A549 (cell line): ENCODE data around the gene PRR19.
"Not testable (repeated sequence)": the region's sequence is repeated elsewhere in the genome, so short reads cannot be mapped to it uniquely, and the experiment has no call there.

Experiments used
- CEBPB ChIP-seq, 2 experiments: fragments of >200 bp in 1 of 2; sonication (Bioruptor Twin) in 1 of 2; formaldehyde crosslinking in 1 of 2; IDR thresholded peaks; 2 replicates each; pipeline ENCODE4 v1.6.1; 2012 to 2016
- EHMT2 ChIP-seq: fragments of 200-600 bp; sonication (generic); IDR thresholded peaks from 2 replicates; pipeline ENCODE4 v1.6.1; 2016; ENCODE audit warnings: antibody characterized with exemption, low read depth, mild to moderate bottlenecking, moderate library complexity
- EP300 ChIP-seq, 2 experiments: fragments of >200 bp; sonication (Bioruptor Twin); formaldehyde crosslinking; IDR thresholded peaks; 2 replicates in 1 of 2; 3 replicates in 1 of 2; pipeline ENCODE4 v1.6.1; 2016 to 2017
- FOSL2 ChIP-seq, 2 experiments: fragments of 450-650 bp in 1 of 2; fragments of >200 bp in 1 of 2; sonication (Bioruptor Twin) in 1 of 2; formaldehyde crosslinking; IDR thresholded peaks; 2 replicates each; pipeline versions ENCODE4 v1.5.0 to v1.6.1; 2016 to 2020; ENCODE audit warnings: mild to moderate bottlenecking in 1 of 2, moderate library complexity in 1 of 2
- HOXB5 ChIP-seq: fragments of 250-450 bp; sonication (Bioruptor Pico); IDR thresholded peaks from 2 replicates; pipeline ENCODE4 v1.5.0; 2020; ENCODE audit warnings: mild to moderate bottlenecking, moderate library complexity
- MAX ChIP-seq: IDR thresholded peaks from 2 replicates; pipeline ENCODE4 v1.6.1; 2012
- MYC ChIP-seq: IDR thresholded peaks from 2 replicates; pipeline ENCODE4 v1.6.1; 2012; ENCODE audit warnings: mild to moderate bottlenecking, inconsistent platforms, low read length, improper control_type of control experiment, borderline replicate concordance
- NR3C1 ChIP-seq: fragments of >200 bp; sonication (Bioruptor Twin); formaldehyde crosslinking; IDR thresholded peaks from 3 replicates; pipeline ENCODE4 v1.6.1; 2017
- POLR2A ChIP-seq: IDR thresholded peaks from 2 replicates; pipeline ENCODE4 v1.6.1; 2012; ENCODE audit warnings: mild to moderate bottlenecking, low read length
- RAD21 ChIP-seq, 2 experiments: fragments of >200 bp in 1 of 2; sonication (Bioruptor Twin) in 1 of 2; formaldehyde crosslinking in 1 of 2; IDR thresholded peaks in 1 of 2; conservative IDR thresholded peaks in 1 of 2; 2 replicates in 1 of 2; 3 replicates in 1 of 2; pipeline ENCODE4 v1.6.1; 2012 to 2018; ENCODE audit warnings: inconsistent platforms in 1 of 2
- REST ChIP-seq: fragments of 200-600 bp; sonication (generic); IDR thresholded peaks from 2 replicates; pipeline ENCODE4 v1.6.1; 2016; ENCODE audit warnings: antibody characterized with exemption, mild to moderate bottlenecking, moderate library complexity
- TF ChIP-seq, protein P1 (sequence below): fragments of >200 bp; sonication (Bioruptor Twin); formaldehyde crosslinking; IDR thresholded peaks from 3 replicates; pipeline ENCODE4 v1.6.1; 2016
- TF ChIP-seq, protein P2 (sequence below): fragments of >200 bp; sonication (Bioruptor Twin); formaldehyde crosslinking; IDR thresholded peaks from 3 replicates; pipeline ENCODE4 v1.5.1; 2016

- not testable (repeated sequence) for TF ChIP-seq POLR2A; REST; MYC; FOSL2 (IDR thresholded peaks at IDR 0.05); FOSL2 (CRISPR knock-in tag; IDR thresholded peaks at IDR 0.05); RAD21 (conservative IDR thresholded peaks at IDR 0.05 in 1 of 2, IDR thresholded peaks at IDR 0.05 in 1 of 2); CEBPB (IDR thresholded peaks at IDR 0.05); EP300 (IDR thresholded peaks at IDR 0.05); EHMT2; MAX; NR3C1; HOXB5 (CRISPR knock-in tag)
- TF ChIP-seq, protein P1, sequence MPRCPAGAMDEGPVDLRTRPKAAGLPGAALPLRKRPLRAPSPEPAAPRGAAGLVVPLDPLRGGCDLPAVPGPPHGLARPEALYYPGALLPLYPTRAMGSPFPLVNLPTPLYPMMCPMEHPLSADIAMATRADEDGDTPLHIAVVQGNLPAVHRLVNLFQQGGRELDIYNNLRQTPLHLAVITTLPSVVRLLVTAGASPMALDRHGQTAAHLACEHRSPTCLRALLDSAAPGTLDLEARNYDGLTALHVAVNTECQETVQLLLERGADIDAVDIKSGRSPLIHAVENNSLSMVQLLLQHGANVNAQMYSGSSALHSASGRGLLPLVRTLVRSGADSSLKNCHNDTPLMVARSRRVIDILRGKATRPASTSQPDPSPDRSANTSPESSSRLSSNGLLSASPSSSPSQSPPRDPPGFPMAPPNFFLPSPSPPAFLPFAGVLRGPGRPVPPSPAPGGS = not testable (repeated sequence)
- TF ChIP-seq, protein P2, sequence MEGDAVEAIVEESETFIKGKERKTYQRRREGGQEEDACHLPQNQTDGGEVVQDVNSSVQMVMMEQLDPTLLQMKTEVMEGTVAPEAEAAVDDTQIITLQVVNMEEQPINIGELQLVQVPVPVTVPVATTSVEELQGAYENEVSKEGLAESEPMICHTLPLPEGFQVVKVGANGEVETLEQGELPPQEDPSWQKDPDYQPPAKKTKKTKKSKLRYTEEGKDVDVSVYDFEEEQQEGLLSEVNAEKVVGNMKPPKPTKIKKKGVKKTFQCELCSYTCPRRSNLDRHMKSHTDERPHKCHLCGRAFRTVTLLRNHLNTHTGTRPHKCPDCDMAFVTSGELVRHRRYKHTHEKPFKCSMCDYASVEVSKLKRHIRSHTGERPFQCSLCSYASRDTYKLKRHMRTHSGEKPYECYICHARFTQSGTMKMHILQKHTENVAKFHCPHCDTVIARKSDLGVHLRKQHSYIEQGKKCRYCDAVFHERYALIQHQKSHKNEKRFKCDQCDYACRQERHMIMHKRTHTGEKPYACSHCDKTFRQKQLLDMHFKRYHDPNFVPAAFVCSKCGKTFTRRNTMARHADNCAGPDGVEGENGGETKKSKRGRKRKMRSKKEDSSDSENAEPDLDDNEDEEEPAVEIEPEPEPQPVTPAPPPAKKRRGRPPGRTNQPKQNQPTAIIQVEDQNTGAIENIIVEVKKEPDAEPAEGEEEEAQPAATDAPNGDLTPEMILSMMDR = not testable (repeated sequence)
These were observed 37.4 kb downstream of the PRR19 start for GRCh38 chr19:42339126-42339860.
